DMS79 treated with DMSO at 0.1 percent for 48 hours (cell line): ENCODE measurements around the gene SERPINB8.

Experiments
- DNase-seq: peaks from one replicate; lab custom pipeline; 2025; lab: John Stamatoyannopoulos, UW

The SERPINB8 gene

GRCh38 chr18:64019922-64020756, 50.3 kb downstream of the SERPINB8 start:
- no peak for DNase-seq

GRCh38 chr18:64026350-64026749, 56.5 kb downstream of the SERPINB8 start:
- no peak for DNase-seq

GRCh38 chr18:64027931-64028695, 58.2 kb downstream of the SERPINB8 start:
- DNase-seq, result no peak

- DNase-seq, result no peak
Observed at GRCh38 chr18:64029096-64029495, 59.2 kb downstream of the SERPINB8 start.

GRCh38 chr18:64031411-64031810, 61.5 kb downstream of the SERPINB8 start:
- no peak for DNase-seq

- no peak for DNase-seq
Observed at GRCh38 chr18:64032312-64032711, 62.4 kb downstream of the SERPINB8 start.

GRCh38 chr18:64037812-64038414, 68.0 kb downstream of the SERPINB8 start:
- no peak for DNase-seq
